Midbrain (tissue), 1 donor: ENCODE data around the gene NLRP7.
"Not testable (repeated sequence)": the region's sequence is repeated elsewhere in the genome, so short reads cannot be mapped to it uniquely, and the experiment has no call there.

Experiments
- DNase-seq: peaks from one replicate; lab custom pipeline; 2025; lab: John Stamatoyannopoulos, UW

The NLRP7 gene

GRCh38 chr19:54947381-54947780 is at the start of gene NLRP7:
TSS of gene NLRP7 (minus strand) at chr19:54947530.
- DNase-seq = no peak

- DNase-seq = no peak
These were observed 48.2 kb upstream of the NLRP7 start for GRCh38 chr19:54995561-54995960.

- DNase-seq = not testable (repeated sequence)
These were observed 42.2 kb upstream of the NLRP7 start for GRCh38 chr19:54989531-54989930.

GRCh38 chr19:54982562-54982961 is 35.2 kb upstream of the NLRP7 start:
- DNase-seq = not testable (repeated sequence)

- not testable (repeated sequence) for DNase-seq
These were observed 26.1 kb upstream of the NLRP7 start for GRCh38 chr19:54973229-54974090.

- not testable (repeated sequence) for DNase-seq
These were observed 24.1 kb upstream of the NLRP7 start for GRCh38 chr19:54971446-54971845.

GRCh38 chr19:54969647-54970046 is 22.3 kb upstream of the NLRP7 start:
- no peak for DNase-seq

GRCh38 chr19:54967611-54968010 is 20.3 kb upstream of the NLRP7 start:
- no peak for DNase-seq

- not testable (repeated sequence) for DNase-seq
These were observed 17.7 kb upstream of the NLRP7 start for GRCh38 chr19:54965055-54965454.

GRCh38 chr19:54959840-54960239 is 12.5 kb upstream of the NLRP7 start:
- DNase-seq = no peak

GRCh38 chr19:54955376-54955775 is 8.0 kb upstream of the NLRP7 start:
- no peak for DNase-seq

- not testable (repeated sequence) for DNase-seq
These were observed 6.0 kb upstream of the NLRP7 start for GRCh38 chr19:54953345-54953713.

GRCh38 chr19:54952591-54953344 is 5.4 kb upstream of the NLRP7 start:
- peak; percentile 10 for DNase-seq

- DNase-seq = not testable (repeated sequence)
These were observed 3.2 kb upstream of the NLRP7 start for GRCh38 chr19:54950580-54950979.

GRCh38 chr19:54949412-54949811 is 2.1 kb upstream of the NLRP7 start:
- DNase-seq = no peak

- DNase-seq = not testable (repeated sequence)
These were observed 3.5 kb downstream of the NLRP7 start for GRCh38 chr19:54943772-54944361.

GRCh38 chr19:54939538-54939937 is 7.8 kb downstream of the NLRP7 start:
- DNase-seq = not testable (repeated sequence)

GRCh38 chr19:54938906-54939305 is 8.4 kb downstream of the NLRP7 start:
- no peak for DNase-seq

- DNase-seq = no peak
These were observed 9.4 kb downstream of the NLRP7 start for GRCh38 chr19:54937926-54938325.

GRCh38 chr19:54928299-54928698 is 19.0 kb downstream of the NLRP7 start:
- no peak for DNase-seq

GRCh38 chr19:54923276-54923675 is 24.1 kb downstream of the NLRP7 start:
- DNase-seq = no peak

GRCh38 chr19:54921082-54921481 is 26.2 kb downstream of the NLRP7 start:
- no peak for DNase-seq
